Stimulated activated CD8-positive, alpha-beta memory T cell treated with anti-CD3 and anti-CD28 coated beads, Interleukin-7, amount 100 ng/mL, for 48 hours (primary cell): ENCODE data around the gene CALML6.

Experiments used
- DNase-seq, 2 donors: peaks; one replicate each; pipeline ENCODE4 v3.0.0-alpha.2; 2020; ENCODE audit warnings: low read depth in 1 of 2; ENCODE audit errors: extremely low read depth in 1 of 2

Gene CALML6

DNA sequence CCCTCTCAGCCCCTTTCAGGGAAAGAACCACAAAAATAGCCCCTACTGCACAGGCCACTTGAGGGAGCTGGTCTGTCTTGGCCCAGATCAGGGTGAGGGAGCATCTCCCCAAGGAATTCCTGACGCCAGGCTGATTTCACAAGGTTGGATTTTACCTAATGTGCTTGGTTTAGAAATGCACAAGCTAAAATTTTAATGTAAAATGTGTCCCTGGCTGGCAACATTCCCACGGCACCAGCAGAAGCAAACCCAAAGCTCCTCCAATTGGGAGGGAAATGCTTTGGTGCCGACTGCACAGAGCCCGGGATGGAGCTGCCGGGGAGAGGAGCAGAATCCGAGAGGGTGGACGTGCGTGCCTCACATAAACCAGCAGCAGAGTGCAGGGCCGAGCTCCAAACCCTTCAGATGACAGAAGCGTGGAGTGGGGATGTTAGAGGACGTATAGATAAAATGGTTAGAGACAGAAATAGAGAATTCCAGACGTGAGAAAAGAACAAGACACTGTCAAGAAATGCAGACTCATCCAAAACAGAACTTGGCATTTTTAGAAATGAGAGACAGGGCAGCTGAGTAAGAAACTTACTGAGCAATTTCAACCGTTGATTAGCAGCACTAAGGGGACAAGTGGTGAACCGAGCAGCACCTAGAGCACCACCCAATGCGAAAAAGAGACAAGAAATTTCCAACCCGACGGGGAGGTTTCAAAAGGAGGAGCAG lies 45.6 kb downstream of the CALML6 start:
- no peak for DNase-seq

DNA sequence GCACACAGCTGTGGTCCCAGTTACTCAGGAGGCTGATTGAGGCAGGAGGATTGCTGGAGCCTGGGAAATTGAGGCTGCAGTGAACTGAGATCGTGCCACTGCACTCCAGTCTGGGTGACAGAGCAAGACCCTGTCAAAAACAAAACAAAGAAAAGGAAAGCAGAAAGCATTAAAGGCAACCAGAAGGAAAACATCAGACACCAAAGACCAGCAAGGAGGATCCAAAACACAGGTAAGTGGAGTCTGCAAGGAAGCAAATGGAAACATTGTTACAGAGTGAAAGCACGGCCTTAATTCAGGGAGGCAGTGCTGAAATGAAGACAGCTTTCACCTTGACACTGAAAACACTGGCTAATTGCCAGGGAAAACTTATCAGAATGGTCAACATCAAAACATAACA lies 47.7 kb downstream of the CALML6 start:
- DNase-seq = no peak

DNA sequence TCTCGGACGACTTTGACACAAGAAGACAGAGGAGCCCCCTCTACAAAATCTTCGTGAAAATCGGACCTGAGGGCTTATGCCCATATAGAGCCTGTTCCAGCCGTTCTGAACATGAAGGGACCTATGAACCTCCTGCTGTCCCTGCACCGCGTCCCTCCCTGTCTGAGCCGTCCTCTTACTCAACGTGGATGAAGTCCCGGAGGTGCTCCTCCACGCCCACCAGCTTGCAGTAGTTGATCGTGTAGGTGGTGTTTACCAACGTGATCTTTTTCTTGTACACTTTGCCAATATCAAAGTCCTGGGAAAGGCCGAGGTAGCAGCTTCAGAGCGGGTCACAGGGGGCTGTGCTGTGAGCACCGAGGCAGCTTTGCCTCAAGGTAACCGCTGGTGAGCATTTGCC lies 48.5 kb downstream of the CALML6 start:
- no peak for DNase-seq

GRCh38 chr1:1964811-1965210 lies 49.8 kb downstream of the CALML6 start:
- no peak for DNase-seq

DNA sequence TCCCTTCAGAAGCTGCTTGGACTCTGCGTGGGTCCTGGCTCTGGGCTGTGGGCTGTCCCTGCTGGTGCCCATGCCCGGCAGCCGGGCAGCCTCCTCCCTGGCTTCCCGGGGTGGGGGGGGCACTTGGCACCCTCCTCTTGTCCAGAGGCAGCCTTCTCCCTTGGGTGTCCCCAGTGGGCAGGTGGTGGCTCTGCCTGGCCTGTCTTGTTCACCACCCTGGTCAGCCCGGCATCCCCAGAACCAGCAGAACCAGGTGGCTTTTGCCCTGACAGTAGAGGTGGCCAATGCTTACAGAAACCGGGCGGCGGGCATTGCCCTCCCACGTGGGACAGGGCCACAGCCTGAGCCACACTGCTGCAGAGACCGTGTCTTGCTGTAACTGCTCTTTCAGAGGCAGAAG lies 50.5 kb downstream of the CALML6 start:
- DNase-seq = no peak

DNA sequence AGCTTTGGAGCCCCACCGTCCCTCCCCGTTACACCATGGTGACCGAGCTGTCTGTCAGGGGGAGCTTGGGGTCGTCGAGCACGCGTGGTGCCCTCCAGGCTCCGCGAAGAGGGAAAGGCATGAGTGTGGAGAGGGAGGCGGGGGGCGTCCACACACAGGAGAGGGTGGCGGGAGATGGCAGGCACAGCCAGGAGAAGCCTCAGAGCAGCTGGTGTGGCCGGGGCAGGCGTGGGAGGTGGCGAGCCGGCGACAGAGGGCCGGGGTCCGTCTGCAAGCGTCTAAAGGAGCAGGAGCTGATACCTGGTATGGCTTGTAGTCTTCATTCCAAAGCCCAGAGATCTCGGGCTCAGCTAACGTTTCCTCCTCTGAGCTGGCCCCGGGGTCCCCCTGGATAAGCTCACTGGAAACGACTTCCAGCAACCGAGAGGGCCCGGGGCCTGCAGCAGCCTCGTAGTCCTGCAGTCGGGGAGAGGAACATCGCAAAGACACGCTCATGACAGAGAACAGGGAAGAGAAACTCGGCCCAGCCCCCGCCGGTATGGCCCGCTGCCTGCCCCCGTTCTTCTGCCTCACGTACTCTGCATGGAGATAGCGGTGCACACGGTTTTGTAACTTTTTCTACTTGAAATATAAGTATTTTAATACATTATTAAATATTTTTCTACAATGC lies 51.1 kb downstream of the CALML6 start:
- DNase-seq = no peak
